ENCODE results near the gene GARIN1A. TPM values are rescaled to one million over a fixed set of nuclear protein-coding genes. Genes with fewer than 3 reads are reported as not detected.

Gene GARIN1A
- total RNA-seq, 4 donors from 2014 or later, result 0.18 to 8.3 (median 3.5) TPM

DNA sequence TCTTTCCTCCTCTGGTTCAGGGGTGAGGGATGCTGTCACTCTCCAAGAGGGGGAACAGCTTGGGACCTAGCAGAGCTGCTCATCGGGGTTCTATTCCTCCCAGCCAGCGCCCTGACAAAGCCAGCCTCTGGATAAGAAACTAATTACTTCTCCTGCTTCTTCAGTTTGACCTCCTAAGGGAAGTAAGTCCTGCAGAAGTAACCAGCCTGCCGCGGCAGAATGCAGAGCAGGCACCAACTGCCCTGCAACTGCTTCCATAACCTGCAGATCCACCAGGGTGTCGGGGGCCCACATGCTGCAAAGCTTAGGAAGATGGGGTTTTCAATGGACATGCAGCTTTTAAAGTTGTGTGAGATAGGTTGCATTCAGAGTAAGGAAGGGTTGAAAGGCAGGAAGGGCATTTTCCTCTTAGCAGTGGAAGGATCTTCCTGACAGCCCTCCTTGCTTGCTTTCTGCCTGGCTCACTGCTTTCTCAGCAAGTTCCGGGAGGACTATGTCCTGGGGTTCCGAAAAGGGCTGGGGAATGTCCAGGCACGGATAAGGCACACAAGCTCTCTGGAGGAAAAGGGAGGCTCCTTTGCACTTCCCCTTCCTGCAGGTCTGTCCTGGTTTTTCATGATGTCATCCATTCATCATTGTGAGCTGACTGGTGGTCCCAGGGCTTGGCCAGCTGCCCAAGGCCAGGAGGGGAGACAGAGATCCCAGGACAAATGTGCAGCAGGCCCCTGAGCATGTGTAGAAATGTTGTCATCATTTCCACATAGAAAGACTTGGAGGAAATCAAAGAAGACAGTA, 42.8 kb downstream of the GARIN1A start:
- DNase-seq, result no peak
- Histone ChIP-seq H3K4me3 (no peak overlapping the region), H3K9me3 (no peaks in the 10 kb centered on the region), H3K36me3 (no peaks in the 10 kb centered on the region), H3K27ac (no peak overlapping the region), H3K4me1 (no peaks in the 10 kb centered on the region), H3K27me3 (no peaks in the 10 kb centered on the region)
- TF ChIP-seq POLR2A (IDR thresholded peaks at IDR 0.05), result no peak
- TF ChIP-seq, protein P1, sequence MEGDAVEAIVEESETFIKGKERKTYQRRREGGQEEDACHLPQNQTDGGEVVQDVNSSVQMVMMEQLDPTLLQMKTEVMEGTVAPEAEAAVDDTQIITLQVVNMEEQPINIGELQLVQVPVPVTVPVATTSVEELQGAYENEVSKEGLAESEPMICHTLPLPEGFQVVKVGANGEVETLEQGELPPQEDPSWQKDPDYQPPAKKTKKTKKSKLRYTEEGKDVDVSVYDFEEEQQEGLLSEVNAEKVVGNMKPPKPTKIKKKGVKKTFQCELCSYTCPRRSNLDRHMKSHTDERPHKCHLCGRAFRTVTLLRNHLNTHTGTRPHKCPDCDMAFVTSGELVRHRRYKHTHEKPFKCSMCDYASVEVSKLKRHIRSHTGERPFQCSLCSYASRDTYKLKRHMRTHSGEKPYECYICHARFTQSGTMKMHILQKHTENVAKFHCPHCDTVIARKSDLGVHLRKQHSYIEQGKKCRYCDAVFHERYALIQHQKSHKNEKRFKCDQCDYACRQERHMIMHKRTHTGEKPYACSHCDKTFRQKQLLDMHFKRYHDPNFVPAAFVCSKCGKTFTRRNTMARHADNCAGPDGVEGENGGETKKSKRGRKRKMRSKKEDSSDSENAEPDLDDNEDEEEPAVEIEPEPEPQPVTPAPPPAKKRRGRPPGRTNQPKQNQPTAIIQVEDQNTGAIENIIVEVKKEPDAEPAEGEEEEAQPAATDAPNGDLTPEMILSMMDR (IDR thresholded peaks at IDR 0.05), result no peak

DNA sequence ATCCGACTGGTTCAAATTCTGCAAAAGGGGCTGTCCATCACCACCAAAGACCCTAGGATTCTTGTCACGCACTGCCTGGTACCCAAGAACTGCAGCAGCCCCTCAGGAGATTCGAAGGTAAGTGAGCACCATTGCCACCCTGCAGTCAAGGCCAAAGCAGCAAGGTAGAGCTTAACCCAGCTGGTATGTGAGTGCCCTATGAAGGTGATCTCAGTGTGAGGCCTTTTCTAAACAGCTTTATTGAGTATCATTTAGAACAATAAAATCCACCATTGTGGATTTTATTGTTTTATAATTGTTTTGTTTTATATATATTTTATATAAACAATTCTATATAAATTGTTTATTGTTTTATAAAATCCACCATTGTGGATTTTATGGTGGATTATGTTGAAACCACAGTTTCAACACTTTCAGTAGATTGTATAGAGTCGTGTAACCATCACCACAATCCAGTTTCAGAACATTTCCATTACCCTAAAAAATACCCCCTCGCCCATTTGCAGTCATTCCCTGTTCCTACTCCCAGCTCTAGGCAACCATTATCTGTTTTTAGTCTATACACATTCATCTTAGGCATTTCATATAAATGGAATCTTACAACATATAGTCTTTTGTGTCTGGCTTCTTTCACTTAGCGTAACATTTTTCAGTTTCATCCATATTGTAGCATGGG, 47.0 kb downstream of the GARIN1A start:
- DNase-seq, result no peak
- TF ChIP-seq, protein P1 (IDR thresholded peaks at IDR 0.05), result no peak
- TF ChIP-seq POLR2A (IDR thresholded peaks at IDR 0.05), result no peak
- H3K4me1 ChIP-seq, result no peaks in the 10 kb centered on the region
- H3K36me3 ChIP-seq, result no peaks in the 10 kb centered on the region
- H3K4me3 ChIP-seq, result no peak overlapping the region
- H3K9me3 ChIP-seq, result no peaks in the 10 kb centered on the region
- H3K27ac ChIP-seq, result no peak overlapping the region
- no peaks in the 10 kb centered on the region for H3K27me3 ChIP-seq

DNA sequence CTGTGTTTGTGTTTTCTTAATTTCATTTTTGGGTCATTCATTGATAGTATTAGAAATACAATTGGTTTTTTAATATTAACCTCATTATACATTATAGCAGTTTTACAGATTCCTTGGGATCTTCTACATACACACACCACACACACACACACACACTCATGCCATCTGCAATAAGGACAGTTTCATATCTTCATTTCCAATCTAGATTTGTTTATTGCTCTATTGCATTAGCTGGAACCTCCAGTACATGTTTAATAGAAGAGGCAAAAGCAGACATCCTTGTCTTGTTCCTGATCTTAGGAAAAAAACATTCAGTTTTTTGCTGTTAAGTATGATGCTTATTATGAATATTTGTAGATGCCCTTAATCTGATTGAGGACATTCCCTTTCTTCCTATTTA, 49.3 kb downstream of the GARIN1A start:
- Histone ChIP-seq H3K4me1 (no peaks in the 10 kb centered on the region), H3K27ac (no peak overlapping the region), H3K27me3 (no peaks in the 10 kb centered on the region), H3K9me3 (no peaks in the 10 kb centered on the region), H3K36me3 (no peaks in the 10 kb centered on the region), H3K4me3 (no peak overlapping the region)
- DNase-seq, result no peak
- no peak for TF ChIP-seq POLR2A (IDR thresholded peaks at IDR 0.05)
- TF ChIP-seq, protein P1 (IDR thresholded peaks at IDR 0.05), result no peak

Small RNA genes lying within 50 kb of the gene (small RNA-seq; reads per million reads assigned to genes)
- gene RNA5SP242, result 11.0 to 47.8 reads per million in 2 donors
- gene RNA5SP243, result 0.29 to 0.76 reads per million in 2 donors
- gene RNU6-177P, result 0 reads per million in 2 donors

Other genes with a start within 250 kb of the GARIN1A start
- 1 to 10 TPM; 2.6 to 9.0 (median 6.0) TPM for gene HILPDA, start 216.4 kb upstream of the GARIN1A start, total RNA-seq
- 10 to 100 TPM; 14.0 to 23.3 (median 20.4) TPM for gene METTL2B, start 195.5 kb upstream of the GARIN1A start, total RNA-seq
- 10 to 100 TPM; 21.6 to 42.1 (median 27.6) TPM for gene CALU, start 67.1 kb downstream of the GARIN1A start, total RNA-seq
- gene OPN1SW, start 103.5 kb downstream of the GARIN1A start, total RNA-seq, result not detected
- gene CCDC136, start 119.7 kb downstream of the GARIN1A start, total RNA-seq, result 10 to 100 TPM in 2 of 4 donors, 1 to 10 TPM in 1, under 1 TPM in 1; 0.35 to 35.5 (median 6.1) TPM
- 10 to 100 TPM in 1 of 4 donors, 1 to 10 TPM in 3; 4.2 to 23.1 (median 6.5) TPM for gene FLNC, start 158.1 kb downstream of the GARIN1A start, total RNA-seq
- 10 to 100 TPM; 71.3 to 88.3 (median 84.6) TPM for gene ATP6V1F, start 190.6 kb downstream of the GARIN1A start, total RNA-seq
- 10 to 100 TPM in 1 of 4 donors, 1 to 10 TPM in 3; 3.3 to 14.1 (median 6.7) TPM for gene KCP, start 238.4 kb downstream of the GARIN1A start, total RNA-seq

Data from Peyer's patch (tissue), 4 donors.